ENCODE measurements around the gene CSF2.

Gene CSF2

GRCh38 chr5:132073231-132074013, at the start of gene CSF2:
CSF2 (plus strand) TSS chr5:132073789; CDS start chr5:132073824, 35 bp downstream.
- H3K4me3 ChIP-seq (ENCODE audit: low read length) = no peak within 1 kb of the TSS
- TF ChIP-seq ZNF274 (IDR thresholded peaks at IDR 0.05; ENCODE audit: low read depth, low read length) = no peak

- TF ChIP-seq ZNF274 (IDR thresholded peaks at IDR 0.05; ENCODE audit: low read depth, low read length) = no peak
- no peak overlapping the region for H3K4me3 ChIP-seq (ENCODE audit: low read length)
These were observed 49.5 kb upstream of the CSF2 start for GRCh38 chr5:132024117-132024435.

GRCh38 chr5:132024789-132025402, 48.7 kb upstream of the CSF2 start:
- no peak for TF ChIP-seq ZNF274 (IDR thresholded peaks at IDR 0.05; ENCODE audit: low read depth, low read length)
- no peak overlapping the region for H3K4me3 ChIP-seq (ENCODE audit: low read length)

GRCh38 chr5:132025403-132025971, 48.1 kb upstream of the CSF2 start:
- TF ChIP-seq ZNF274 (IDR thresholded peaks at IDR 0.05; ENCODE audit: low read depth, low read length) = no peak
- no peak overlapping the region for H3K4me3 ChIP-seq (ENCODE audit: low read length)

GRCh38 chr5:132026516-132027008, 47.0 kb upstream of the CSF2 start:
- no peak for TF ChIP-seq ZNF274 (IDR thresholded peaks at IDR 0.05; ENCODE audit: low read depth, low read length)
- no peak overlapping the region for H3K4me3 ChIP-seq (ENCODE audit: low read length)

GRCh38 chr5:132027027-132027426, 46.6 kb upstream of the CSF2 start:
- no peak for TF ChIP-seq ZNF274 (IDR thresholded peaks at IDR 0.05; ENCODE audit: low read depth, low read length)
- H3K4me3 ChIP-seq (ENCODE audit: low read length) = no peak overlapping the region

- no peak overlapping the region for H3K4me3 ChIP-seq (ENCODE audit: low read length)
- no peak for TF ChIP-seq ZNF274 (IDR thresholded peaks at IDR 0.05; ENCODE audit: low read depth, low read length)
These were observed 43.8 kb upstream of the CSF2 start for GRCh38 chr5:132029609-132030330.

GRCh38 chr5:132030610-132031009, 43.0 kb upstream of the CSF2 start:
- TF ChIP-seq ZNF274 (IDR thresholded peaks at IDR 0.05; ENCODE audit: low read depth, low read length) = no peak
- no peak overlapping the region for H3K4me3 ChIP-seq (ENCODE audit: low read length)

GRCh38 chr5:132032196-132032595, 41.4 kb upstream of the CSF2 start:
- TF ChIP-seq ZNF274 (IDR thresholded peaks at IDR 0.05; ENCODE audit: low read depth, low read length) = no peak
- no peak overlapping the region for H3K4me3 ChIP-seq (ENCODE audit: low read length)

- no peak overlapping the region for H3K4me3 ChIP-seq (ENCODE audit: low read length)
- TF ChIP-seq ZNF274 (IDR thresholded peaks at IDR 0.05; ENCODE audit: low read depth, low read length) = no peak
These were observed 40.5 kb upstream of the CSF2 start for GRCh38 chr5:132033122-132033521.

GRCh38 chr5:132037353-132037752, 36.2 kb upstream of the CSF2 start:
- no peak overlapping the region for H3K4me3 ChIP-seq (ENCODE audit: low read length)
- TF ChIP-seq ZNF274 (IDR thresholded peaks at IDR 0.05; ENCODE audit: low read depth, low read length) = no peak

- TF ChIP-seq ZNF274 (IDR thresholded peaks at IDR 0.05; ENCODE audit: low read depth, low read length) = no peak
- H3K4me3 ChIP-seq (ENCODE audit: low read length) = no peak overlapping the region
These were observed 29.4 kb upstream of the CSF2 start for GRCh38 chr5:132044207-132044606.

GRCh38 chr5:132046880-132047299, 26.7 kb upstream of the CSF2 start:
- H3K4me3 ChIP-seq (ENCODE audit: low read length) = no peak overlapping the region
- TF ChIP-seq ZNF274 (IDR thresholded peaks at IDR 0.05; ENCODE audit: low read depth, low read length) = no peak

GRCh38 chr5:132049093-132049492, 24.5 kb upstream of the CSF2 start:
- H3K4me3 ChIP-seq (ENCODE audit: low read length) = no peak overlapping the region
- TF ChIP-seq ZNF274 (IDR thresholded peaks at IDR 0.05; ENCODE audit: low read depth, low read length) = no peak

Measured in GM08714 (cell line).